GM23338 (cell line): ENCODE measurements around the gene FGF19. TPM values are rescaled to one million over a fixed set of nuclear protein-coding genes. Genes with fewer than 3 reads are reported as not detected.

Experiments
- ATAC-seq: fragments of 200-7000 bp; cut with Tn5 transposase; 3 replicates; pipeline ENCODE4 v1.9.1; 2020
- DNase-seq: peaks from one replicate; pipeline ENCODE4 v3.0.0-alpha.2; 2015; ENCODE audit warnings: low spot score
- H2AFZ ChIP-seq: fragments of 200-600 bp; sonication (generic); 2 replicates; pipeline ENCODE4 v1.8.0; 2016; ENCODE audit warnings: antibody characterized with exemption, mild to moderate bottlenecking, moderate library complexity
- H3F3A ChIP-seq: fragments of 200-600 bp; sonication (generic); replicated peaks from 2 replicates; pipeline ENCODE4 v1.8.0; 2017; ENCODE audit warnings: antibody characterized with exemption, mixed run types, low read depth
- H3K27ac ChIP-seq: fragments of 200-600 bp; sonication (generic); 2 replicates; pipeline ENCODE4 v1.6.1; 2016; ENCODE audit warnings: low read depth
- H3K27me3 ChIP-seq: fragments of 200-600 bp; sonication (generic); 2 replicates; pipeline ENCODE4 v1.8.0; 2016; ENCODE audit warnings: mild to moderate bottlenecking, mixed run types, moderate library complexity; ENCODE audit not compliant: insufficient read depth
- H3K36me3 ChIP-seq: fragments of 200-600 bp; sonication (generic); 2 replicates; pipeline ENCODE4 v1.8.0; 2016; ENCODE audit warnings: mild to moderate bottlenecking; ENCODE audit not compliant: insufficient read depth
- H3K4me1 ChIP-seq: fragments of 200-600 bp; sonication (generic); 2 replicates; pipeline ENCODE4 v1.8.0; 2016; ENCODE audit warnings: mild to moderate bottlenecking, moderate library complexity; ENCODE audit not compliant: insufficient read depth
- H3K4me2 ChIP-seq: fragments of 200-600 bp; sonication (generic); 2 replicates; pipeline ENCODE4 v1.7.1; 2017; ENCODE audit warnings: mixed run types
- H3K4me3 ChIP-seq: fragments of 200-600 bp; sonication (generic); 2 replicates; pipeline ENCODE4 v1.6.1; 2016; ENCODE audit warnings: mixed run types
- H3K79me2 ChIP-seq: fragments of 200-600 bp; sonication (generic); replicated peaks from 2 replicates; pipeline ENCODE4 v1.8.0; 2017; ENCODE audit warnings: mild to moderate bottlenecking; ENCODE audit not compliant: insufficient read depth
- H3K9me2 ChIP-seq: fragments of 200-600 bp; sonication (generic); 2 replicates; pipeline ENCODE4 v1.8.0; 2017; ENCODE audit not compliant: insufficient read depth
- H4K20me1 ChIP-seq: fragments of 200-600 bp; sonication (generic); replicated peaks from 2 replicates; pipeline ENCODE4 v1.8.0; 2017; ENCODE audit warnings: mild to moderate bottlenecking; ENCODE audit not compliant: insufficient read depth
- H3K27ac Mint-ChIP-seq: 2 replicates; pipeline ENCODE4 v1.8.0; 2020; ENCODE audit warnings: inconsistent platforms, mild to moderate bottlenecking, moderate library complexity, mixed read lengths
- H3K27me3 Mint-ChIP-seq: 3 replicates; pipeline ENCODE4 v1.8.0; 2022; ENCODE audit warnings: low read depth, mild to moderate bottlenecking, moderate library complexity, mixed read lengths, inconsistent platforms; ENCODE audit not compliant: insufficient read depth, poor library complexity
- H3K36me3 Mint-ChIP-seq: 3 replicates; pipeline ENCODE4 v1.8.0; 2021; ENCODE audit warnings: low read depth, mild to moderate bottlenecking, inconsistent platforms, moderate library complexity, mixed read lengths
- H3K4me1 Mint-ChIP-seq: 3 replicates; pipeline ENCODE4 v1.8.0; 2020; ENCODE audit warnings: mild to moderate bottlenecking, inconsistent platforms, mixed read lengths
- H3K4me3 Mint-ChIP-seq: 3 replicates; pipeline ENCODE4 v1.8.0; 2021; ENCODE audit warnings: moderate library complexity, mild to moderate bottlenecking, inconsistent platforms, mixed read lengths
- H3K9me3 Mint-ChIP-seq: 3 replicates; pipeline ENCODE4 v1.8.0; 2020; ENCODE audit warnings: moderate library complexity, mild to moderate bottlenecking, inconsistent platforms, mixed read lengths
- CREB1 ChIP-seq: fragments of 250-450 bp; sonication (Bioruptor Pico); IDR thresholded peaks from 2 replicates; pipeline ENCODE4 v1.5.0; 2020; ENCODE audit warnings: low read depth, mild to moderate bottlenecking, moderate library complexity
- CTCF ChIP-seq, 2 experiments: fragments of 200-600 bp in 1 of 2; sonication (generic) in 1 of 2; conservative IDR thresholded peaks; 2 replicates each; pipeline versions ENCODE4 v1.5.1 to v1.6.1; 2016 to 2017; ENCODE audit warnings: antibody characterized with exemption in 2 of 2, low read depth in 2 of 2, mild to moderate bottlenecking in 2 of 2, moderate library complexity in 1 of 2
- ETS1 ChIP-seq: IDR thresholded peaks from 2 replicates; pipeline ENCODE4 v1.6.1; 2016; ENCODE audit warnings: antibody characterized with exemption
- EZH2 ChIP-seq: fragments of 200-600 bp; sonication (generic); IDR thresholded peaks from one replicate; pipeline ENCODE4 v1.8.0; 2017; ENCODE audit warnings: antibody characterized with exemption, mild to moderate bottlenecking, low read depth; ENCODE audit not compliant: unreplicated experiment
- EZH2phosphoT487 ChIP-seq: fragments of 200-600 bp; sonication (generic); IDR thresholded peaks from one replicate; pipeline ENCODE4 v1.8.1; 2018; ENCODE audit warnings: antibody characterized with exemption; ENCODE audit not compliant: unreplicated experiment
- JUNB ChIP-seq: IDR thresholded peaks from one replicate; pipeline ENCODE4 v1.6.1; 2016; ENCODE audit warnings: antibody characterized with exemption; ENCODE audit not compliant: unreplicated experiment
- NANOG ChIP-seq: IDR thresholded peaks from 2 replicates; pipeline ENCODE4 v1.6.1; 2016; ENCODE audit warnings: antibody characterized with exemption, borderline replicate concordance
- POLR2AphosphoS5 ChIP-seq: IDR thresholded peaks from 2 replicates; pipeline ENCODE4 v1.6.1; 2016; ENCODE audit warnings: antibody characterized with exemption, low read depth
- REST ChIP-seq: IDR thresholded peaks from one replicate; pipeline ENCODE4 v1.6.1; 2018; ENCODE audit warnings: antibody characterized with exemption; ENCODE audit not compliant: unreplicated experiment
- STAT1 ChIP-seq: IDR thresholded peaks from one replicate; pipeline ENCODE4 v1.6.1; 2016; ENCODE audit warnings: antibody characterized with exemption; ENCODE audit not compliant: unreplicated experiment
- ZNF114 ChIP-seq: fragments of 250-450 bp; sonication (Bioruptor Pico); IDR thresholded peaks from 2 replicates; pipeline ENCODE4 v1.5.0; 2020; ENCODE audit warnings: mild to moderate bottlenecking, moderate library complexity
- ZNF331 ChIP-seq: fragments of 250-450 bp; sonication (Bioruptor Pico); IDR thresholded peaks from 2 replicates; pipeline ENCODE4 v1.5.0; 2020; ENCODE audit warnings: low read depth, mild to moderate bottlenecking, moderate library complexity
- ZNF462 ChIP-seq: fragments of 250-450 bp; sonication (Bioruptor Pico); IDR thresholded peaks from 2 replicates; pipeline ENCODE4 v1.5.0; 2020; ENCODE audit warnings: mild to moderate bottlenecking, moderate library complexity
- polyA plus RNA-seq: library from polyadenylated mRNA; unstranded; fragments of >200 nt; fragmentation: Nextera tagmentation; extraction: Ambion mirVana; gene quantifications from 2 replicates; pipeline ENCODE4 v1.2.1, GENCODE V29; 2016
- total RNA-seq: library from RNA; depleted of rRNA; stranded (reverse); fragments of >200 nt; shearing (Covaris generic); gene quantifications from 2 replicates; pipeline ENCODE4 v1.2.3, GENCODE V29; 2014

FGF19 gene
- total and polyA plus RNA-seq, 2 experiments from 2014 or later: 21.7 to 36.1 TPM

GRCh38 chr11:69666752-69667536, 36.9 kb downstream of the FGF19 start:
- peaks cover 10% of the 10 kb centered on the region for H3K4me1 Mint-ChIP-seq
- Histone ChIP-seq H3K27me3 (no peaks in the 10 kb centered on the region), H4K20me1 (no peaks in the 10 kb centered on the region; the same call in 1 of the 2 replicates), H3K4me2 (no peak overlapping the region), H2AFZ (no peak overlapping the region), H3K27ac (no peak overlapping the region), H3K4me1 (no peaks in the 10 kb centered on the region), H3K4me3 (no peak overlapping the region), H3K79me2 (peaks cover 6% of the 10 kb centered on the region; the same call in 1 of the 2 replicates), H3K36me3 (peaks cover 6% of the 10 kb centered on the region; the same call in 1 of the 2 replicates), H3K9me2 (no peaks in the 10 kb centered on the region), H3F3A (peaks cover 13% of the 10 kb centered on the region; the same call in 1 of the 2 replicates)
- H3K27ac Mint-ChIP-seq: no peak overlapping the region
- no peaks in the 10 kb centered on the region for H3K9me3 Mint-ChIP-seq
- peaks cover 36% of the 10 kb centered on the region for H3K36me3 Mint-ChIP-seq
- H3K4me3 Mint-ChIP-seq: no peak overlapping the region
- no peak for ATAC-seq
- DNase-seq: no peak
- peaks cover 10% of the 10 kb centered on the region for H3K27me3 Mint-ChIP-seq
- TF ChIP-seq NANOG (no peak), CREB1 (CRISPR knock-in tag) (no peak), STAT1 (no peak), ETS1 (no peak), REST (no peak), ZNF331 (CRISPR knock-in tag) (no peak), JUNB (no peak), ZNF114 (CRISPR knock-in tag) (no peak), EZH2 (no peak), CTCF (conservative IDR thresholded peaks at IDR 0.05; ENCODE audit: low read depth in 2 of 2) (no peak), EZH2phosphoT487 (no peak), POLR2AphosphoS5 (no peak), ZNF462 (no peak)
